Kidney (tissue), 14 donors: ENCODE results near the gene CAMKMT. TPM values are rescaled to one million over a fixed set of nuclear protein-coding genes. Genes with fewer than 3 reads are reported as not detected.

Experiments
- DNase-seq, 5 donors: peaks; one replicate each; pipeline ENCODE4 v3.0.0-alpha.2; 2013 to 2020
- FAIRE-seq: peaks from 2 replicates; lab custom pipeline; 2012; peaks lifted over from hg19 to GRCh38; lab: Jason Lieb, UNC
- H3K27ac ChIP-seq, 2 donors: one replicate each; pipeline ENCODE4 v1.7.0; 2013; ENCODE audit warnings: low read depth in 2 of 2, low read length in 2 of 2, inconsistent platforms in 1 of 2
- H3K27me3 ChIP-seq: one replicate; pipeline ENCODE4 v1.7.1; 2013; ENCODE audit warnings: low read length, inconsistent platforms; ENCODE audit not compliant: control insufficient read depth, insufficient read depth
- H3K36me3 ChIP-seq, 3 donors: one replicate each; pipeline versions ENCODE4 v1.7.0 to v1.7.1; 2013; ENCODE audit warnings: low read length in 3 of 3, control low read depth in 1 of 3, inconsistent platforms in 1 of 3; ENCODE audit not compliant: insufficient read depth in 3 of 3, control insufficient read depth in 2 of 3
- H3K4me1 ChIP-seq, 3 donors: one replicate each; pipeline versions ENCODE4 v1.7.0 to v1.7.1; 2013; ENCODE audit warnings: low read length in 3 of 3, inconsistent platforms in 1 of 3, low read depth in 1 of 3; ENCODE audit not compliant: control insufficient read depth in 2 of 3, insufficient read depth in 2 of 3
- H3K4me3 ChIP-seq, 3 donors: one replicate each; pipeline versions ENCODE4 v1.7.0 to v1.8.1; 2013; ENCODE audit warnings: low read length in 3 of 3, control low read depth in 1 of 3, inconsistent platforms in 1 of 3
- H3K9ac ChIP-seq, 3 donors: one replicate each; pipeline versions ENCODE4 v1.7.0 to v1.7.1; 2013; ENCODE audit warnings: low read length in 3 of 3, control low read depth in 1 of 3, inconsistent platforms in 1 of 3
- H3K9me3 ChIP-seq, 3 donors: one replicate each; pipeline versions ENCODE4 v1.7.0 to v1.7.1; 2013; ENCODE audit warnings: low read length in 3 of 3, control low read depth in 1 of 3, inconsistent platforms in 1 of 3; ENCODE audit not compliant: control insufficient read depth in 2 of 3, insufficient read depth in 1 of 3
- CTCF ChIP-seq: IDR thresholded peaks from 3 replicates; pipeline ENCODE4 v1.5.1; 2012; ENCODE audit warnings: mild to moderate bottlenecking, moderate library complexity, borderline replicate concordance; ENCODE audit not compliant: insufficient read depth; ENCODE audit errors: extremely low read depth
- intact Hi-C: fragments of 100-400 bp; cut with DNase I; formaldehyde crosslinking; loops from one replicate; pipeline ENCODE4 v1.11.1; 2022
- polyA plus RNA-seq: library from polyadenylated mRNA; stranded (reverse); fragments of 350-450 nt; fragmentation: Illumina TruSeq; extraction: RNeasy Lipid Tissue Mini Kit (QIAGEN cat#74804); gene quantifications from one replicate; pipeline ENCODE4 v1.2.3, GENCODE V29; 2014; ENCODE audit warnings: low read depth, low replicate concordance; ENCODE audit not compliant: insufficient read depth
- total RNA-seq: library from RNA; stranded (reverse); fragmentation: NEBNext Ultra II Directional; extraction: Animal tissue kit (Norgen Biotek cat#: 25700); gene quantifications from one replicate; pipeline ENCODE4 v1.2.1, GENCODE V29; 2021
- donor health status: control.
- donor health status: control.
- donor health status: control.
- donor health status: control.
- donor health status: control.
- donor health status: DM: yes; HTN: yes; CAD: no.
- donor health status: Normal renal cell carcinoma (clear cell type).

CAMKMT gene
- total and polyA plus RNA-seq, 2 donors from 2014 or later = 9.9 to 14.5 TPM

- FAIRE-seq = no peak
- TF ChIP-seq CTCF = no peak
Measured at GRCh38 chr2:44598330-44599119, 236.8 kb downstream of the CAMKMT start.

GRCh38 chr2:44599130-44599529 lies 237.4 kb downstream of the CAMKMT start:
- Histone ChIP-seq H3K4me1 (no peaks in the 10 kb centered on the region), H3K27me3 (no peaks in the 10 kb centered on the region), H3K27ac (no peak overlapping the region), H3K36me3 (no peaks in the 10 kb centered on the region), H3K9me3 (no peaks in the 10 kb centered on the region), H3K9ac (no peak overlapping the region), H3K4me3 (no peak overlapping the region)
- intact Hi-C loops = no loop called here
- TF ChIP-seq CTCF = no peak
- FAIRE-seq (no peak), DNase-seq (no peak)

More at GRCh38 chr2:44598330-44599119, 236.8 kb downstream of the CAMKMT start:
- Histone ChIP-seq H3K4me3 (no peak overlapping the region), H3K9ac (no peak overlapping the region), H3K27ac (no peak overlapping the region), H3K36me3 (no peaks in the 10 kb centered on the region), H3K27me3 (no peaks in the 10 kb centered on the region), H3K4me1 (no peaks in the 10 kb centered on the region), H3K9me3 (no peaks in the 10 kb centered on the region)
- intact Hi-C loops = no loop called here
- no peak for DNase-seq

GRCh38 chr2:44602446-44602845 lies 240.7 kb downstream of the CAMKMT start:
- no peak for TF ChIP-seq CTCF
- Histone ChIP-seq H3K4me3 (no peak overlapping the region), H3K9ac (no peak overlapping the region), H3K9me3 (no peaks in the 10 kb centered on the region), H3K27ac (no peak overlapping the region), H3K4me1 (no peaks in the 10 kb centered on the region), H3K27me3 (no peaks in the 10 kb centered on the region), H3K36me3 (no peaks in the 10 kb centered on the region)
- intact Hi-C loops = no loop called here
- DNase-seq (no peak), FAIRE-seq (no peak)
